A549 (cell line): Measurements from ENCODE around the gene PDCD4. TPM values are rescaled to one million over a fixed set of nuclear protein-coding genes. Genes with fewer than 3 reads are reported as not detected.

Experiments used
- ATAC-seq, 2 experiments: fragments of 200-7000 bp in 1 of 2; fragments of >200 bp in 1 of 2; cut with Nextera tagmentation in 1 of 2; cut with Tn5 transposase in 1 of 2; 3 replicates each; pipeline versions ENCODE4 v1.8.0 to v1.9.1; 2018 to 2020; ENCODE audit warnings: mild to moderate bottlenecking in 1 of 2, moderate library complexity in 1 of 2
- CTCF ChIA-PET: fragments of 300-600 bp; sonication (Branson Sonifier 250); formaldehyde crosslinking; extraction: SDS; loops from one replicate; lab custom pipeline; 2021; ENCODE audit warnings: antibody characterized with exemption, inconsistent platforms; lab: Yijun Ruan, JAX
- POLR2A ChIA-PET: fragments of 350-600 bp; formaldehyde crosslinking; extraction: SDS; loops from one replicate; lab custom pipeline; 2021; ENCODE audit warnings: antibody characterized with exemption, inconsistent platforms; lab: Yijun Ruan, JAX
- DNase-seq, 2 experiments: peaks; one replicate each; pipeline versions ENCODE4 v3.0.0 to v3.0.0-alpha.2; 2011 to 2016; ENCODE audit warnings: low read depth in 1 of 2, low spot score in 1 of 2
- FAIRE-seq: peaks from 2 replicates; lab custom pipeline; 2011; peaks lifted over from hg19 to GRCh38; lab: Jason Lieb, UNC
- H3K27ac ChIP-seq, 2 experiments: fragments of >200 bp; sonication (Bioruptor Twin); formaldehyde crosslinking; 3 replicates each; pipeline ENCODE4 v1.5.1; 2016 to 2017
- H3K4me1 ChIP-seq: fragments of >200 bp; sonication (Bioruptor Twin); formaldehyde crosslinking; 3 replicates; pipeline ENCODE4 v1.6.1; 2016
- H3K4me2 ChIP-seq: fragments of >200 bp; sonication (Bioruptor Twin); formaldehyde crosslinking; 3 replicates; pipeline ENCODE4 v1.6.1; 2016
- H3K4me3 ChIP-seq: fragments of >200 bp; sonication (Bioruptor Twin); formaldehyde crosslinking; 3 replicates; pipeline ENCODE4 v1.5.1; 2016
- H3K9me3 ChIP-seq: fragments of >200 bp; sonication (Bioruptor Twin); formaldehyde crosslinking; 3 replicates; pipeline ENCODE4 v1.6.1; 2016
- BHLHE40 ChIP-seq: IDR thresholded peaks from 2 replicates; pipeline ENCODE4 v1.6.1; 2012; ENCODE audit warnings: low read depth, low read length, inconsistent platforms
- CHD2 ChIP-seq: fragments of 150-350 bp; IDR thresholded peaks from 2 replicates; pipeline ENCODE4 v1.6.1; 2014; ENCODE audit warnings: low read length; ENCODE audit not compliant: partially characterized antibody
- CHD4 ChIP-seq: fragments of 200-600 bp; sonication (generic); IDR thresholded peaks from 2 replicates; pipeline ENCODE4 v1.6.1; 2016; ENCODE audit warnings: antibody characterized with exemption, mild to moderate bottlenecking, borderline replicate concordance
- EP300 ChIP-seq, 2 experiments: fragments of >200 bp; sonication (Bioruptor Twin); formaldehyde crosslinking; IDR thresholded peaks; 2 replicates in 1 of 2; 3 replicates in 1 of 2; pipeline ENCODE4 v1.6.1; 2016 to 2017
- ESRRA ChIP-seq: fragments of 150-350 bp; IDR thresholded peaks from 2 replicates; pipeline ENCODE4 v1.6.1; 2014; ENCODE audit warnings: mild to moderate bottlenecking, low read length, borderline replicate concordance
- FOSB ChIP-seq: fragments of 250-450 bp; sonication (Bioruptor Pico); IDR thresholded peaks from 2 replicates; pipeline ENCODE4 v1.5.0; 2020; ENCODE audit warnings: mild to moderate bottlenecking, moderate library complexity
- HEYL ChIP-seq: fragments of 250-450 bp; sonication (Bioruptor Pico); IDR thresholded peaks from 2 replicates; pipeline ENCODE4 v1.8.0; 2021; ENCODE audit warnings: mild to moderate bottlenecking, moderate library complexity
- HOXA7 ChIP-seq: fragments of 250-450 bp; sonication (Bioruptor Pico); IDR thresholded peaks from 2 replicates; pipeline ENCODE4 v1.5.0; 2020; ENCODE audit warnings: mild to moderate bottlenecking, moderate library complexity
- JUNB ChIP-seq: fragments of >200 bp; sonication (Bioruptor Twin); formaldehyde crosslinking; IDR thresholded peaks from 2 replicates; pipeline ENCODE4 v1.6.1; 2016
- KDM1A ChIP-seq: fragments of 200-600 bp; sonication (generic); IDR thresholded peaks from 2 replicates; pipeline ENCODE4 v1.6.1; 2016; ENCODE audit warnings: low read depth, mild to moderate bottlenecking
- MAFK ChIP-seq: fragments of 450-650 bp; IDR thresholded peaks from 2 replicates; pipeline ENCODE4 v1.6.1; 2014; ENCODE audit not compliant: partially characterized antibody
- NR3C1 ChIP-seq: fragments of >200 bp; sonication (Bioruptor Twin); formaldehyde crosslinking; IDR thresholded peaks from 3 replicates; pipeline ENCODE4 v1.6.1; 2017
- RFX5 ChIP-seq: fragments of 450-650 bp; IDR thresholded peaks from 2 replicates; pipeline ENCODE4 v1.7.1; 2014; ENCODE audit warnings: antibody characterized with exemption, mild to moderate bottlenecking, moderate library complexity
- RNF2 ChIP-seq: fragments of 200-600 bp; sonication (generic); IDR thresholded peaks from 2 replicates; pipeline ENCODE4 v1.6.1; 2016; ENCODE audit warnings: low read depth, mild to moderate bottlenecking, antibody characterized with exemption, moderate library complexity, borderline replicate concordance
- SMC3 ChIP-seq: fragments of >200 bp; sonication (Bioruptor Twin); formaldehyde crosslinking; IDR thresholded peaks from 3 replicates; pipeline ENCODE4 v1.6.1; 2018; ENCODE audit warnings: inconsistent platforms
- SREBF2 ChIP-seq: fragments of 450-650 bp; IDR thresholded peaks from 2 replicates; pipeline ENCODE4 v1.6.1; 2014; ENCODE audit warnings: mild to moderate bottlenecking, moderate library complexity
- TFCP2L1 ChIP-seq: fragments of 250-450 bp; sonication (Bioruptor Pico); IDR thresholded peaks from 2 replicates; pipeline ENCODE4 v1.5.0; 2021; ENCODE audit warnings: mild to moderate bottlenecking
- ZFP36 ChIP-seq: fragments of 450-650 bp; IDR thresholded peaks from 2 replicates; pipeline ENCODE4 v1.6.1; 2014; ENCODE audit warnings: borderline replicate concordance; ENCODE audit not compliant: partially characterized antibody
- WGBS: methylation state at CpG from one replicate; pipeline ENCODE4 v1.1.6; 2017; ENCODE audit errors: missing lambda C conversion rate; 5-methylcytosine and 5-hydroxymethylcytosine counted together
- polyA plus RNA-seq, 4 experiments: library from polyadenylated mRNA; depleted of rRNA in 3 of 4; stranded (reverse); fragments of >200 nt; fragmentation: RNase III in 1 of 4; extraction: RNeasy Plus Mini Kit Qiagen cat#74134 plus additional on column Dnase treatment in 1 of 4; gene quantifications; 2 replicates in 3 of 4; 3 replicates in 1 of 4; pipeline ENCODE4 v1.2.3, GENCODE V29; 2011 to 2017
- TF ChIP-seq, protein P1 (sequence below): fragments of >200 bp; sonication (Bioruptor Twin); formaldehyde crosslinking; IDR thresholded peaks from 3 replicates; pipeline ENCODE4 v1.5.1; 2016
- TF ChIP-seq, protein P2 (sequence below): fragments of 250-450 bp; sonication (Bioruptor Pico); IDR thresholded peaks from 2 replicates; pipeline ENCODE4 v1.5.0; 2020; ENCODE audit warnings: low read depth, mild to moderate bottlenecking, moderate library complexity
- TF ChIP-seq, protein P3 (sequence below): fragments of 200-600 bp; sonication (generic); IDR thresholded peaks from 2 replicates; pipeline ENCODE4 v1.6.1; 2016; ENCODE audit warnings: antibody characterized with exemption, mild to moderate bottlenecking, moderate library complexity
- TF ChIP-seq, protein P4 (sequence below): IDR thresholded peaks from 2 replicates; pipeline ENCODE4 v1.6.1; 2012; ENCODE audit warnings: low read depth, borderline replicate concordance

Gene PDCD4
- polyA plus RNA-seq, 2 of the 4 experiments (the other 2 are of a cell fraction) = 42.7 to 71.4 TPM

DNA sequence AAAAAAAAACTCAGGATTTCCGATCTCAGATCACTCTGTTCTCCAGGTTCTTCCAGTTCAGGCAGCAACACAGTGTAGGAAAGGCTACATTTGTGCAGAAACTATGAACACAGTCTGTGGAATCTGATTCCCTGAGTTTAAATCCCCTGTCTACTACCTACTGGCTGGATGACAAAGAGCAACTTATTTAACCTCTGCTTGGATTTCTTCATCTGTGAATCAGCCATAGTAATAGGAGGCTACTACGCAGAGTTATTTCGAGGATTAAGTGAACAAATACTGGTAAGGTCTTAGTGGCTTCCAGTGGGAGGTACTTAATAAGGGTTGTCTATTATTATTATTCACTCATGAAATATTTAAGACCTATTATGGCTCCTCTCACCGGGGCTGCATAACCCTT is 44.3 kb upstream of the PDCD4 start:
- no peaks in the 10 kb centered on the region for H3K9me3 ChIP-seq
- DNase-seq = no peak
- ATAC-seq = peak; percentile 40 to 55; a peak in 4 of 6 replicates
- TF ChIP-seq HEYL (CRISPR knock-in tag) (no peak), KDM1A (no peak), BHLHE40 (no peak), CHD2 (no peak), MAFK (no peak), ESRRA (no peak), SREBF2 (no peak), ZFP36 (no peak), TFCP2L1 (CRISPR knock-in tag) (no peak), CHD4 (no peak), FOSB (CRISPR knock-in tag) (no peak), RNF2 (no peak), NR3C1 (no peak), SMC3 (no peak)
- TF ChIP-seq, protein P1, sequence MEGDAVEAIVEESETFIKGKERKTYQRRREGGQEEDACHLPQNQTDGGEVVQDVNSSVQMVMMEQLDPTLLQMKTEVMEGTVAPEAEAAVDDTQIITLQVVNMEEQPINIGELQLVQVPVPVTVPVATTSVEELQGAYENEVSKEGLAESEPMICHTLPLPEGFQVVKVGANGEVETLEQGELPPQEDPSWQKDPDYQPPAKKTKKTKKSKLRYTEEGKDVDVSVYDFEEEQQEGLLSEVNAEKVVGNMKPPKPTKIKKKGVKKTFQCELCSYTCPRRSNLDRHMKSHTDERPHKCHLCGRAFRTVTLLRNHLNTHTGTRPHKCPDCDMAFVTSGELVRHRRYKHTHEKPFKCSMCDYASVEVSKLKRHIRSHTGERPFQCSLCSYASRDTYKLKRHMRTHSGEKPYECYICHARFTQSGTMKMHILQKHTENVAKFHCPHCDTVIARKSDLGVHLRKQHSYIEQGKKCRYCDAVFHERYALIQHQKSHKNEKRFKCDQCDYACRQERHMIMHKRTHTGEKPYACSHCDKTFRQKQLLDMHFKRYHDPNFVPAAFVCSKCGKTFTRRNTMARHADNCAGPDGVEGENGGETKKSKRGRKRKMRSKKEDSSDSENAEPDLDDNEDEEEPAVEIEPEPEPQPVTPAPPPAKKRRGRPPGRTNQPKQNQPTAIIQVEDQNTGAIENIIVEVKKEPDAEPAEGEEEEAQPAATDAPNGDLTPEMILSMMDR = no peak
- TF ChIP-seq, protein P2, sequence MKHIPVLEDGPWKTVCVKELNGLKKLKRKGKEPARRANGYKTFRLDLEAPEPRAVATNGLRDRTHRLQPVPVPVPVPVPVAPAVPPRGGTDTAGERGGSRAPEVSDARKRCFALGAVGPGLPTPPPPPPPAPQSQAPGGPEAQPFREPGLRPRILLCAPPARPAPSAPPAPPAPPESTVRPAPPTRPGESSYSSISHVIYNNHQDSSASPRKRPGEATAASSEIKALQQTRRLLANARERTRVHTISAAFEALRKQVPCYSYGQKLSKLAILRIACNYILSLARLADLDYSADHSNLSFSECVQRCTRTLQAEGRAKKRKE (CRISPR knock-in tag) = no peak
- TF ChIP-seq, protein P3, sequence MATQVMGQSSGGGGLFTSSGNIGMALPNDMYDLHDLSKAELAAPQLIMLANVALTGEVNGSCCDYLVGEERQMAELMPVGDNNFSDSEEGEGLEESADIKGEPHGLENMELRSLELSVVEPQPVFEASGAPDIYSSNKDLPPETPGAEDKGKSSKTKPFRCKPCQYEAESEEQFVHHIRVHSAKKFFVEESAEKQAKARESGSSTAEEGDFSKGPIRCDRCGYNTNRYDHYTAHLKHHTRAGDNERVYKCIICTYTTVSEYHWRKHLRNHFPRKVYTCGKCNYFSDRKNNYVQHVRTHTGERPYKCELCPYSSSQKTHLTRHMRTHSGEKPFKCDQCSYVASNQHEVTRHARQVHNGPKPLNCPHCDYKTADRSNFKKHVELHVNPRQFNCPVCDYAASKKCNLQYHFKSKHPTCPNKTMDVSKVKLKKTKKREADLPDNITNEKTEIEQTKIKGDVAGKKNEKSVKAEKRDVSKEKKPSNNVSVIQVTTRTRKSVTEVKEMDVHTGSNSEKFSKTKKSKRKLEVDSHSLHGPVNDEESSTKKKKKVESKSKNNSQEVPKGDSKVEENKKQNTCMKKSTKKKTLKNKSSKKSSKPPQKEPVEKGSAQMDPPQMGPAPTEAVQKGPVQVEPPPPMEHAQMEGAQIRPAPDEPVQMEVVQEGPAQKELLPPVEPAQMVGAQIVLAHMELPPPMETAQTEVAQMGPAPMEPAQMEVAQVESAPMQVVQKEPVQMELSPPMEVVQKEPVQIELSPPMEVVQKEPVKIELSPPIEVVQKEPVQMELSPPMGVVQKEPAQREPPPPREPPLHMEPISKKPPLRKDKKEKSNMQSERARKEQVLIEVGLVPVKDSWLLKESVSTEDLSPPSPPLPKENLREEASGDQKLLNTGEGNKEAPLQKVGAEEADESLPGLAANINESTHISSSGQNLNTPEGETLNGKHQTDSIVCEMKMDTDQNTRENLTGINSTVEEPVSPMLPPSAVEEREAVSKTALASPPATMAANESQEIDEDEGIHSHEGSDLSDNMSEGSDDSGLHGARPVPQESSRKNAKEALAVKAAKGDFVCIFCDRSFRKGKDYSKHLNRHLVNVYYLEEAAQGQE = no peak
- TF ChIP-seq, protein P4, sequence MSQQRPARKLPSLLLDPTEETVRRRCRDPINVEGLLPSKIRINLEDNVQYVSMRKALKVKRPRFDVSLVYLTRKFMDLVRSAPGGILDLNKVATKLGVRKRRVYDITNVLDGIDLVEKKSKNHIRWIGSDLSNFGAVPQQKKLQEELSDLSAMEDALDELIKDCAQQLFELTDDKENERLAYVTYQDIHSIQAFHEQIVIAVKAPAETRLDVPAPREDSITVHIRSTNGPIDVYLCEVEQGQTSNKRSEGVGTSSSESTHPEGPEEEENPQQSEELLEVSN = no peak
- TF ChIP-seq, all 56 proteins: peak for 0
- Histone ChIP-seq H3K27ac (no peak overlapping the region), H3K4me1 (0 out of 3 replicates have a peak, but pooled peaks cover 3% of the 10 kb centered on the region), H3K4me2 (no peak overlapping the region), H3K4me3 (no peak overlapping the region)
- ChIA-PET CTCF (interaction anchor here (0.6 to 1.0 kb wide), 5 partner anchors 9 to 812 kb away, joined by 3 to 7 read pairs (median 4); no protein-coding TSS in a partner anchor), POLR2A (no interaction called here)
- WGBS = 48% methylated on average over 4 of the region's 4 CpGs
- FAIRE-seq = no peak

- H3K4me1 ChIP-seq = 0 out of 3 replicates have a peak, but pooled peaks cover 3% of the 10 kb centered on the region
- ATAC-seq (peak in 1 of 2 experiments; percentile 23; a peak in 2 of 6 replicates), FAIRE-seq (no peak), DNase-seq (no peak)
- H3K4me2 ChIP-seq = no peak overlapping the region
- H3K9me3 ChIP-seq = no peaks in the 10 kb centered on the region
- ChIA-PET POLR2A (no interaction called here), CTCF (interaction anchor here (0.6 to 1.1 kb wide), 5 partner anchors 9 to 70 kb away, joined by 3 to 7 read pairs (median 3); no protein-coding TSS in a partner anchor)
- TF ChIP-seq JUNB (no peak), HOXA7 (CRISPR knock-in tag) (no peak), NR3C1 (no peak), ESRRA (no peak), EP300 (IDR thresholded peaks at IDR 0.05) (no peak), RFX5 (no peak), KDM1A (no peak)
- TF ChIP-seq, protein P1 = no peak
- no peak overlapping the region for H3K27ac ChIP-seq
- H3K4me3 ChIP-seq = no peak overlapping the region
- WGBS = 81% methylated on average over 8 of the region's 8 CpGs
These were observed 43.9 kb upstream of the PDCD4 start for GRCh38 chr10:110827875-110828274.
